ENCODE data around the gene LCNL1.
"Not testable (repeated sequence)": the region's sequence is repeated elsewhere in the genome, so short reads cannot be mapped to it uniquely, and the experiment has no call there.

LCNL1 gene

DNA sequence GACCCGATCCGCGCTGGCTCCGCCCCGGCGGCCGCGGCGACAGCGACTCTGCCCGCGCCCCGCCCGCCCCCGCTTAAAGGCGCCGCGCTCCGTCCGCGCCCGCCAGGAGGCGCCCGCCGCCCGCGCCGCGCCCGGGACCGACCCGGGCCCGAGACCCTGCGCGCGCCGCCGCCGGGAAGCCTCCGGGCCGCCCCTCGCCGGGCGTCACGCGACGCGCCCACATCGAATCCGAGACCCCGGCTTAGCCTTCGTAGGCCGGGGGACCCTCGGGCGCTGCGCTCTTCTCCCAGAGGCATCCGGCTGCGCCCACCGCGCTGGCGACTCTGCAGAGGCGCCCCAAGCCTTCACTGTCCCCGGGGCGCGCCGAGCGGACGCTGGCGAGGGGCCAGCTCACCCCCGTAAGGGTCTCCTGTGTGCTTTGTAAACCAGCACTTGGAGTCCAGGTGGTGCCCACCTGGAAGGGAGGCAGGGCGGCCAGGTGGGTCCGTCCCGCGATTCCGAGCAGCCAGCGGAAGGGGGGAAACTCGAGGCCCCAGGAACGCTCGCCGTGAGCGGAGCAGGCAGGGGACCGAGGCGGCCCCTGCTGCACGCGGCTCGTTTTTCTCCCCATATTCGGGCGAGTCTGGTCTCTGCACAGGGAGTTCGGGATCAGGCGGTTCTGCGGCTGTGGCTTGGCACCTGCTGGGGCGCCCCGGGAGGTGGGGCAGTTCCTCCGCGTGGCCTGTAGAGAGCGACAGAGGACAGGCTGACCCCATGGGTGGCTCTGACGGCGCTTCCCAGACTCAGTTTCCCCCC is 45.7 kb downstream of the LCNL1 start:
- DNase-seq, result peak; percentile 18

DNA sequence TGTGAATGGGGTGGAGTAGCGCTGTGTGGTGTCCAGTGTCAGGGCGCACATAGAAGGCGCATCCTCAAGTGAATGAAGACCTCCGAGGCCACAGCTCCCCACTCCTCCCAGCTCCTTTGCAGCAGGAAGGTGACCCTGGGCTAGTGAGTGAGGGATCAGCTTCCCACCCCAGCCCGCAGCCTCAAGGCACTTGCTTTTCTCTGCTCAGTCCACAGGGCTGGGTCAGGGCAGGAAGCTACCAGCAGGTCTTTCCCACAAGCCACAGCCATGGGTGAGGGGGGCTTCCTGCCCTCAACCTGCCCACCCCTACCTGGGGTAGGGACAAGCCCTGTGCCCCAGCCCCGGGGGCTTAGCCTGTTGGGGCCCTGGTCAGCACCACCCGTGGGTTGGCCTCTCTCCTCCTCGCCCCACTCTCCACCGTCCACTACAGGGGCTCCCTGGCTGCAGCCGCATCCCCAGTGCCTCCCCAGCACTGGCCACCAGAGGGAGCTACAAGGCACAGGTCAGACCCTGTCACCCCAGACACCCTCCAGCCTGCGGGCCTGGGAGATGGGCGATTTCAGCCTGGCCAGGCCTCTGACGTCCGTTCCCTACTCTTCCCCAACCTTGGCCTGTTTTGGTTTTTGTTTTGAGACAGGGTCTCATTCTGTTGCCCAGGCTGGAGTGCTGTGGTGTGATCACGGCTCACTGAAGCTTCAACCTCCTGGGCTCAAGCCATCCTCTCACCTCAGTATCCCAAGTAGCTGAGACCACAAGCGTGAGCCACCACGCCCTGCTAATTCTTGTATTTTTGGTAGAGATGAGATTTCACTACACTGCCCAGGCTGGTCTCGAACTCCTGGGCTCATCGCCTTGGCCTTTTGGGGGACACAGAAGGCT is 46.5 kb downstream of the LCNL1 start:
- DNase-seq, result peak; percentile 8

DNA sequence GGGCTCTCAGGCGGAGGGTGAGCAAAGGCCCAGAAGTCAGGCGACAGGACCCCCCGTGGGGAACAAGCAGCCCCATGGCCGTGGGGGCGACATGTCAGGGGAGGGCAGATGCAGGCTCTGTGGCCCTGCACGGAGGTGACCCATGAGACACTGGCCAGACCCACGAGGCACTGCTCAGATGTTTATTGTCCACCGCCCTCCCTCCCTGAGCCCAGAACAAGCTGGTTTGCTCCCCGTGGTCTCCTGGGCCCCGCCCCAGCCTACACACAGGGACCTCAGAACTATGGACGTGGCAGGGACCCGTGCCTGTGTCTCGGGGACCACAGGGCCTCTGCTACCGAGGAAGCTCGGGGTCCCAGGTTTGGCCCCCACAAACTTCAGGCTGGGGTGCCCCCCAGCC is 47.2 kb downstream of the LCNL1 start:
- no peak for DNase-seq

DNA sequence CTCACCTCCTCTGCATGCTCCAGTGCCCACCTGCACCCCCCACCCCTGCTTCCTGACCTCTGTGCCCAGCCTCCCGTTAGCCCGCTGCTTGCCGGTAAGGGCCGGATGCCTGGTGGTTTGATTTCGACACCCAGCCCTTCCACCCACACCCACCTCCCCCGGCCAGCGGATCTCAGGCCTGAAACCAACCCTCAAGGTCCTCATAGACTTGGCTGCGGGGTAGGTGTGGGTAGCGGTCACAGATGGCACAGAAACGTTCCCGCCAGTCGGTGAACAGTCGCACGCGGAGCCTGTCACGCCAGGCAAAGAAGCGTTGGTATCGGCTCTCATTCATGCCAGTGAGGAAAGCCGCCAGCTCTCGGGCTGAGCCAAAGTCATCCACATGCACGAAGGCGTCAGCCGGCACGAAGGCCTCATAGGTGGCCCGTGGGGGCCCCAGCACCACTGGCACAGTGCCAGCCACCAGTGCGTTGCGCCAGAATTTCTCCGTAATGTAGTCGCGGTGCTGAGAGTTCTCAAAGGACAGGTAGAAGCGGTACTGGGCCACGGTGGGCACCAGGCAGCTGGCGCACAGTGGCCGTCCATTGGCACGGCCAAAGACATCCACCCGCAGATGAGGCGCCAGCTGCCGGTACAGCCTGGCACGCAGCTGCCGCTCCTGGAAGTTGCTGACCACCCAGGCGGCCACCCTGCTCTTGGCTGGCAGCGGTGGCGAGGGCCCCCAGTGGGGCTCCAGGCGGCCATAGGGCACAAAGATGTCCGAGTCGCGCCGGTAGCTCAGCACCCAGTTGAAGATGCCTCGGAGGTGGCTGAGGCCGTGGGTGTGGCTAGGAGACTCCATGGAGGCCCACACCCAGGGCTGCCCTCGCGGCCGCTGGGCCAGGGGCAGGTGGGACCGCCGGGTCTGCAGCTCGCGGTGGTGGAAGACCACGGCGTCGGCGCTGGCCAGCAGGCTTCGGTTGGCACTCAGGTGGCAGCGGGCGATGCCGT is 48.0 kb downstream of the LCNL1 start:
- DNase-seq, result no peak

DNA sequence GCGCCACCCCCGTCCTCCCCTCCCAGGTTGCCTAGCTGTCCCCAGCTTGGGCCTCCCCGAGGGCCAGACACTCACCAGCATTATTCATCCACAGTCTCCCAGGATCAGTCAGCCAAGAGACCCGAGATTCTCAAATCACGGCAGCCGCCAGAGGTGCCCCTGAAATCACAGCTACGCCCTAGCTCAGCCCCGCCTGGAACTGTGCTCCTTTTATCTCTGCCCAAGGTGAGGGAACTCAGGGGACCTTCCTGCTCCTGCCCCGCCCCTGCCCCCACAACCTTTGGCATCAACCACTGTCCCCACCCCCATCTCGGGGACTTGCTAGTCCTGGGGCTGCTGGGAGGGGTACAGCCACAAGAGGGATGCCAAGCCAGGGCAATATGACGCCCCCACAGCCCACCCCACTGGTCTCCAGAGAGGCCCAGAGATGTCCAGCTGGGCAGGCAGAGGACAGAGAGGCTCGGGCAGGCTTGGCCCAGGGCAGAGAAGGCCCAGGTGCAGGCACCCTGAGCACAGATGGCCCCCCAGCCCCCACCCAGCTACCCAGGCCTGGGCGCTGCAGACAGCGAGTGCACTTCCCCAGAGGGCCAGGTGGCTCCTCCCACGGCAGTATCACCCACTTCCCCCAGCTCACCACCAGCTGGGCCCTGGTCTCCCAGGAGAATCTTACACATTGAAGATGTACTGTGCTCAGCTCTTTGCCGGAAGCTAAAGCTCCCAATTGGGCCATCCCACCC is 49.3 kb downstream of the LCNL1 start, which contains the start of gene FUT7:
Gene FUT7, minus strand, starts transcription at position 185 of the 737 bp plus-strand sequence. Its CDS starts 97 bp downstream, at position 88.
- DNase-seq, result no peak

DNA sequence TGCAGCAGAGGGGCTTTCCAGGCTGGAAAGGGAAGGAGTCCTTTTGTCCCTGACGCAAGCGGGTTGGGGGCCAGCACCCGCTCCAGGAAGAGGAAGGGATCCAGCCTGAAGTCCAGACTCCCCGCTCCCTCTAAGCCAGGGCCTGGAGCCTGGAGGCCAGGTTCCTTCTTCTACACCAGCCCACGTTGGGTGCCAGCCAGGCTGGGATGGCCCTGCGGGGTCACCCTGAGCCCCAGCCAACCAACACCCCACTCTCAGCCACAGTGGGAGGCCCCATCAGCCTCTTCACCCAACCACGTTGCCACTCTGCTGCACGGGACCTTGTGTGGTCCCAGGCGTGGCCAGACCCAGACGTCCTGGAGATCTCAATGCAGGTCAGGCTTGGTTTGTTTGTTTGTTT is 50.1 kb downstream of the LCNL1 start:
- no peak for DNase-seq

DNA sequence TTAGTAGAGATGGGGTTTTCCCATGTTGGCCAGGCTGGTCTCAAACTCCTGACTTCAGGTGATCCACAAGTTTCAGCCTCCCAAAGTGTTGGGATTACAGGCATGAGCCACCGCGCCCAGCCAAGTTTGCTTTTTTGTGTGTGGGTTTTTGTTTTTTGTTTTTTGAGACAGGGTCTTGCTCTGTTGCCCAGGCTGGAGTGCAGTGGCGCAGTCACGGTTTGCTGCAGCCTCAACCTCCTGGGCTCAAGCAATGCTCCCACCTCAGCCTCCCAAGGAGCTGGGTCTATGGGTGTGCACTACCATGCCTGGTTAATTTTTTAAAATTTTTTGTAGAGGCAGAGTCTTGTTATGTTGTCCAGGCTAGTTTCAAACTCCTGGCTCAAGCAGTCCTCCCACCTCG is 50.7 kb downstream of the LCNL1 start:
- DNase-seq, result not testable (repeated sequence)

DNA sequence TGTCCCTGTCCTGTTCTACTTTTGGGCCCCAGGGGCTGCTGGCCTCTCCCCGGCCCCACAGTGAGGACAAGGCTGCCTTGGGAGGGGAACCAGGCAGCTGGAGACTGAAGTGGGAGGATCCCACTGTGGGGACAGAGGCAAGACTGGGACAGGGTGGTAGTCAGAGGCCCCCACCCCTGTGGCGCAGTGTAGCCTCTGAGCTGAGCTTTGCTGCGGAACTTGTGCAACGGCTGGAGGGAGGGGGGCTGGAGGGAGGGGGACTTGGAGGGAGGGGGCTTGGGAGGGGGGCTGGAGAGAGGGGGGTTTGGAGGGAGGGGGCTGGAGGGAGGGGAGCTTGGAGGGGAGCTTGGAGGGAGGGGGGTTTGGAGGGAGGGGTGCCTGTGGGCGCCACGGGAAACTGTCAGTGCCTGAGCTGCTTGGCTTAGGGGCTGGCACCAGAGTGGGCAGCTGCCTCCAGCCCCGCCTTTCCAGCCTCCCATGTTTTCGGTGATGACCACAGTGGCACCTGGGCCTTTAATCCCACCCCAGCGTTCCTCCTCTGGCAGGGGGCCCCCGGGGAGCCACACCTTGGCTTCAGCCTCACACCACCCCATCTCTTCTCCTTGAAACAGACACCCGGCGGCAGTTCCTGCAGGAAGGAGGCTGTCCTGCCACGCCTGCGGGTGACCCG is 51.4 kb downstream of the LCNL1 start:
- DNase-seq, result no peak

DNA sequence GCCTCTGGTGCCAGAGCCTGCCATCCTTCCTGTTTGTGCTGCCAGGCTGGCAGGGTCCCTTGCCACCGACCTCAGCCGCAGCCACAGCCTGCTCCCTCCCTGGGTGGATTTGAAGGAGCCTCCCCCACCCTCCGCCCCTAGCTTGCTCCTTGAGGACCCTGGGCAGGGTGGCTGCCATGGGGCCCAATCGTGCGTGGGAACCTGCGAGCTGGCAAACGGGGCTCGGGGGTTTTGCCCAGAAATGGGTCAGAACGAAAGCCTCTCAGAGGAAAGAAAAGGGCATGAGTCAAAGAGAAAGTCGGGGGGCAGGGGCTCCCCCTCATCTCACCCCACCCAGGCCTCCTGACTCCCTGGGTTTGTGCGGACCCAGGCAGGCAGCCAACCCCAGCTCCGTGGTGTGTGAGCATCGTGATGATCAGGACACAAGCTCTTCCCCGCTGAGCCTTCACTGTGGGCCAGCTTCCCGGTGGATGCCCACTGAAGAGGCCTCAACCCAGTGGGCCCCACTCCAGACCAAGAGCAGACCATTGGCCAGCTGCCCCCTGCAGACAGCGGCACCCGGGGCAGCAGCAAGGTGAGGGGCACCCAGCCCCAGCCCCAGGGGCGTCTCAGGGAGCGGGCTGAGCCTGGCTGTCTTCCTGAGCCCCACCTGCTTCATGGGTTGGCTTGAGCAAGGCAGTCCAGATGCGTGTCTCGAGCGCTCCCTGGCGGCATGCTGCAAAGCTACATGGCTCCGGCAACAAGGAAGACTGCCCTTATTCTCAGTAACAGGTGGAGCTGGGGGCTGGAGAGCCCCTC is 52.1 kb downstream of the LCNL1 start:
- DNase-seq, result peak; percentile 69
